GM12878 (cell line): ENCODE measurements around the gene SEPTIN5. TPM values are rescaled to one million over a fixed set of nuclear protein-coding genes. Genes with fewer than 3 reads are reported as not detected.

Source experiments
- ATAC-seq: fragments of 200-7000 bp; cut with Tn5 transposase; 3 replicates; pipeline ENCODE4 v1.9.1; 2020; ENCODE audit warnings: mild to moderate bottlenecking, moderate library complexity
- BruUV-seq: library from RNA; stranded (reverse); fragments of 400-500 nt; replicated peaks from 2 replicates; lab custom pipeline; 2021; lab: Mats Ljungman, UMichigan
- CTCF ChIA-PET: fragments of 300-600 bp; sonication (Branson Sonifier 250); formaldehyde crosslinking; extraction: SDS; loops from one replicate; lab custom pipeline; 2021; ENCODE audit warnings: inconsistent platforms; lab: Yijun Ruan, JAX
- POLR2A ChIA-PET: fragments of 350-600 bp; formaldehyde crosslinking; extraction: SDS; loops from one replicate; lab custom pipeline; 2021; ENCODE audit warnings: inconsistent platforms; lab: Charles Lee
- RAD21 ChIA-PET: fragments of 300-600 bp; sonication (Branson Sonifier 250); formaldehyde crosslinking; loops from one replicate; lab custom pipeline; 2023; ENCODE audit warnings: antibody characterized with exemption; ENCODE audit not compliant: unreplicated experiment; lab: Charles Lee
- SMC1A ChIA-PET: fragments of 300-600 bp; sonication (Branson Sonifier 250); formaldehyde crosslinking; loops from one replicate; lab custom pipeline; 2023; ENCODE audit not compliant: unreplicated experiment, uncharacterized antibody; lab: Charles Lee
- DNase-seq: peaks from one replicate; pipeline ENCODE4 v3.0.0-alpha.2; 2011; ENCODE audit warnings: low read depth, low spot score
- FAIRE-seq: peaks from 3 replicates; lab custom pipeline; 2011; peaks lifted over from hg19 to GRCh38; lab: Jason Lieb, UNC
- H2AFZ ChIP-seq: 2 replicates; pipeline ENCODE4 v1.6.0; 2011; ENCODE audit warnings: low read depth, low read length, control low read depth; ENCODE audit not compliant: control insufficient read depth
- H3K27ac ChIP-seq: 2 replicates; pipeline ENCODE4 v1.5.1; 2011; ENCODE audit warnings: control low read depth; ENCODE audit not compliant: control insufficient read depth, insufficient read depth
- H3K27me3 ChIP-seq, 2 experiments: replicated peaks in 1 of 2; 2 replicates each; pipeline versions ENCODE4 v1.6.0 to v1.6.1; 2011; ENCODE audit warnings: low read length in 1 of 2; ENCODE audit not compliant: control insufficient read depth in 2 of 2, insufficient read depth in 2 of 2
- H3K36me3 ChIP-seq, 2 experiments: 2 replicates each; pipeline ENCODE4 v1.5.1; 2011; ENCODE audit warnings: low read length in 1 of 2; ENCODE audit not compliant: control insufficient read depth in 2 of 2, insufficient read depth in 2 of 2
- H3K4me1 ChIP-seq: 2 replicates; pipeline ENCODE4 v1.6.1; 2011; ENCODE audit warnings: mild to moderate bottlenecking, low read length, moderate library complexity, mixed read lengths; ENCODE audit not compliant: control insufficient read depth, insufficient read depth
- H3K4me2 ChIP-seq: 2 replicates; pipeline ENCODE4 v1.6.0; 2011; ENCODE audit warnings: control low read depth; ENCODE audit not compliant: control insufficient read depth, insufficient read depth
- H3K4me3 ChIP-seq: fragments of 200-600 bp; sonication (generic); 2 replicates; pipeline ENCODE4 v1.5.1; 2016
- H3K79me2 ChIP-seq: 2 replicates; pipeline ENCODE4 v1.6.0; 2011; ENCODE audit warnings: low read length; ENCODE audit not compliant: control insufficient read depth, insufficient read depth
- H3K9ac ChIP-seq: 2 replicates; pipeline ENCODE4 v1.8.0; 2011; ENCODE audit warnings: low read length, control low read depth, mixed read lengths; ENCODE audit not compliant: control insufficient read depth, insufficient read depth
- H3K9me3 ChIP-seq: replicated peaks from 3 replicates; pipeline ENCODE4 v1.5.1; 2011; ENCODE audit warnings: mild to moderate bottlenecking, low read length; ENCODE audit not compliant: control insufficient read depth, insufficient read depth
- H4K20me1 ChIP-seq: 2 replicates; pipeline ENCODE4 v1.6.0; 2011; ENCODE audit not compliant: control insufficient read depth, insufficient read depth
- ATF7 ChIP-seq: fragments of 450-650 bp; IDR thresholded peaks from 2 replicates; pipeline ENCODE4 v1.6.1; 2016; ENCODE audit warnings: low read depth, mild to moderate bottlenecking
- CBX3 ChIP-seq: fragments of 200-600 bp; sonication (generic); IDR thresholded peaks from 2 replicates; pipeline ENCODE4 v1.6.1; 2016; ENCODE audit warnings: low read depth, borderline replicate concordance
- E2F8 ChIP-seq: fragments of 450-650 bp; IDR thresholded peaks from 2 replicates; pipeline ENCODE4 v1.6.1; 2018; ENCODE audit warnings: mild to moderate bottlenecking, low read depth, moderate library complexity; ENCODE audit not compliant: partially characterized antibody
- GATAD2B ChIP-seq: fragments of 450-650 bp; conservative IDR thresholded peaks from 2 replicates; pipeline ENCODE4 v1.6.1; 2017; ENCODE audit warnings: low read depth, mild to moderate bottlenecking, moderate library complexity
- MEF2A ChIP-seq: IDR thresholded peaks from 2 replicates; pipeline ENCODE4 v1.6.1; 2011; ENCODE audit warnings: low read depth, mild to moderate bottlenecking, low read length, moderate library complexity; ENCODE audit not compliant: insufficient read depth
- MXI1 ChIP-seq: fragments of 150-350 bp; IDR thresholded peaks from 2 replicates; pipeline ENCODE4 v1.6.1; 2011; ENCODE audit warnings: low read depth, mild to moderate bottlenecking, inconsistent platforms, low read length, improper control_type of control experiment
- NRF1 ChIP-seq: conservative IDR thresholded peaks from 2 replicates; pipeline ENCODE4 v1.6.1; 2011; ENCODE audit warnings: mild to moderate bottlenecking, low read depth, low read length, improper control_type of control experiment
- RELA ChIP-seq: fragments of 450-650 bp; IDR thresholded peaks from 2 replicates; pipeline ENCODE4 v1.8.0; 2014; ENCODE audit warnings: borderline replicate concordance; ENCODE audit not compliant: partially characterized antibody
- TAF1 ChIP-seq: IDR thresholded peaks from 2 replicates; pipeline ENCODE4 v1.6.1; 2011; ENCODE audit warnings: mild to moderate bottlenecking, low read depth, low read length, borderline replicate concordance
- WGBS: methylation state at CpG from one replicate; pipeline ENCODE4 v1.1.6; 2016; ENCODE audit warnings: low lambda C conversion rate; ENCODE audit not compliant: insufficient replicate concordance, insufficient coverage; ENCODE audit errors: missing lambda C conversion rate; 5-methylcytosine and 5-hydroxymethylcytosine counted together
- in situ Hi-C: fragments of 300-500 bp; cut with MboI; formaldehyde crosslinking; loops from 9 replicates; pipeline ENCODE4 v1.14.3; 2018; ENCODE audit warnings: mixed read lengths
- intact Hi-C: fragments of 100-400 bp; cut with micrococcal nuclease; formaldehyde crosslinking; loops from one replicate; pipeline ENCODE4 v1.14.2; 2022; ENCODE audit not compliant: unreplicated experiment
- polyA plus RNA-seq, 11 experiments: library from polyadenylated mRNA; depleted of rRNA in 4 of 11; unstranded in 6 of 11; stranded (reverse) in 5 of 11; fragments of >200 nt; fragmentation: Nextera tagmentation in 4 of 11; fragmentation: Illumina TruSeq in 1 of 11; extraction: Ambion mirVana in 4 of 11; extraction: Trizol in 1 of 11; gene quantifications; 1 replicate in 1 of 11; 2 replicates in 10 of 11; pipeline versions ENCODE4 v1.2.1 to v1.2.3, GENCODE V29; 2011 to 2016; ENCODE audit warnings: inconsistent platforms in 2 of 11, missing spikeins in 2 of 11, low read depth in 1 of 11
- total RNA-seq, 4 experiments: library from RNA; depleted of rRNA in 3 of 4; stranded (reverse); fragments of >200 nt in 3 of 4; fragmentation: Illumina TruSeq in 1 of 4; extraction: Trizol in 1 of 4; gene quantifications; 2 replicates each; pipeline versions ENCODE4 v1.2.1 to v1.2.3, GENCODE V29; 2013 to 2021
- TF ChIP-seq, protein P1 (sequence below): IDR thresholded peaks from 2 replicates; pipeline ENCODE4 v1.6.1; 2011; ENCODE audit warnings: low read depth, mild to moderate bottlenecking, low read length, moderate library complexity, borderline replicate concordance; ENCODE audit errors: extremely low read depth
- TF ChIP-seq, protein P2 (sequence below): fragments of 450-650 bp; IDR thresholded peaks from 2 replicates; pipeline ENCODE4 v1.6.1; 2017; ENCODE audit warnings: mild to moderate bottlenecking
- TF ChIP-seq, protein P3 (sequence below): fragments of 450-650 bp; conservative IDR thresholded peaks from 2 replicates; pipeline ENCODE4 v1.6.1; 2017; ENCODE audit warnings: mild to moderate bottlenecking, moderate library complexity
- TF ChIP-seq, protein P4 (sequence below): fragments of 150-350 bp; IDR thresholded peaks from 2 replicates; pipeline ENCODE4 v1.6.1; 2016; ENCODE audit warnings: low read depth, low read length

SEPTIN5 gene
- total and polyA plus RNA-seq, 10 of the 15 experiments (the other 5 are each of a cell fraction or from before 2014, with no cell fraction given), result 0.13 to 1.1 (median 0.34) TPM; not detected in 5

DNA sequence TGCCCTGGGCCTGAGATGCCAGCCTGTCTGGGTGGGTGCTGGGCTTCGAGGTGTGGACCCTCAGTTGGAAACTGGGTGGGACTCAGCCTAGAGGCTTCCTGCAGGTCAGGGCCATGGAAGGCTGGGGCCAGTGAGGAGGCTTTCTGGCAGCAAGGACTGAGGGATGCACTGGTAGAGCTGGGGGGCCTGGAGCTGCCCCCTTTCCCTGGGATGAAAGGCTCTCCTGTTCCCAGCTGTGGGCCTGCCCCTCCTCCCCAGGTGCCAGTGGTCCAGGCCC, 2.5 kb downstream of the SEPTIN5 start (continued):
- TF ChIP-seq, protein P1, sequence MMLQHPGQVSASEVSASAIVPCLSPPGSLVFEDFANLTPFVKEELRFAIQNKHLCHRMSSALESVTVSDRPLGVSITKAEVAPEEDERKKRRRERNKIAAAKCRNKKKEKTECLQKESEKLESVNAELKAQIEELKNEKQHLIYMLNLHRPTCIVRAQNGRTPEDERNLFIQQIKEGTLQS, result no peak
- TF ChIP-seq MEF2A (no peak), TAF1 (no peak), CBX3 (no peak), NRF1 (no peak), MXI1 (no peak)
- TF ChIP-seq, protein P2, sequence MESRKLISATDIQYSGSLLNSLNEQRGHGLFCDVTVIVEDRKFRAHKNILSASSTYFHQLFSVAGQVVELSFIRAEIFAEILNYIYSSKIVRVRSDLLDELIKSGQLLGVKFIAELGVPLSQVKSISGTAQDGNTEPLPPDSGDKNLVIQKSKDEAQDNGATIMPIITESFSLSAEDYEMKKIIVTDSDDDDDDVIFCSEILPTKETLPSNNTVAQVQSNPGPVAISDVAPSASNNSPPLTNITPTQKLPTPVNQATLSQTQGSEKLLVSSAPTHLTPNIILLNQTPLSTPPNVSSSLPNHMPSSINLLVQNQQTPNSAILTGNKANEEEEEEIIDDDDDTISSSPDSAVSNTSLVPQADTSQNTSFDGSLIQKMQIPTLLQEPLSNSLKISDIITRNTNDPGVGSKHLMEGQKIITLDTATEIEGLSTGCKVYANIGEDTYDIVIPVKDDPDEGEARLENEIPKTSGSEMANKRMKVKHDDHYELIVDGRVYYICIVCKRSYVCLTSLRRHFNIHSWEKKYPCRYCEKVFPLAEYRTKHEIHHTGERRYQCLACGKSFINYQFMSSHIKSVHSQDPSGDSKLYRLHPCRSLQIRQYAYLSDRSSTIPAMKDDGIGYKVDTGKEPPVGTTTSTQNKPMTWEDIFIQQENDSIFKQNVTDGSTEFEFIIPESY, result no peak

DNA sequence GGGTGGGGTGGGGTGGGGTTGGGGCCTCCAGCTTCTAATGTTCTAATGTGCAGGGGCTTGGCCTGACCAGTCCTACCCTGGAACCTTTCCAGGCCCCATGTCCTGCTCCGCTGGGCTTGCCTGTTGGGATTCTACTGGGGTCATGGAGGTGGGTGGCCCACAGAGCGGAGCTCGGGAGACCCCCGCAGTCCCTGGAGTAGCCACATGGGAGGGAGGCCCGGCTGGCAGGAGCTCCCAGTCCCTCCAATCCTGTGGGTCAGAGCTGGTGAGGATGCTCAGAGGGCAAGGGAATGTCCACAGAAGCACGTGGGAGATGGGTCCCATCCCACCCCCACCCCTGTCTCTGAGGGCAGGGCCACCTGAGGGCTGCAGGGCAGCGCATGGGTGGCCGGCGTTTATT, 2.9 kb downstream of the SEPTIN5 start:
- ChIA-PET CTCF (no interaction called here), SMC1A (no interaction called here), POLR2A (no interaction called here), RAD21 (no interaction called here)
- WGBS, result 64% methylated on average over 9 of the region's 9 CpGs
- Histone ChIP-seq H3K9ac (no peak overlapping the region), H3K4me2 (no peak overlapping the region), H3K27me3 (peaks cover 2 to 4% of the 10 kb centered on the region in 2 experiments; a peak in 3 of 4 replicates), H3K4me1 (peaks cover 9% of the 10 kb centered on the region), H3K27ac (no peak overlapping the region), H3K4me3 (no peak overlapping the region), H3K36me3 (no peaks in the 10 kb centered on the region), H3K79me2 (no peaks in the 10 kb centered on the region), H3K9me3 (no peaks in the 10 kb centered on the region), H4K20me1 (no peaks in the 10 kb centered on the region), H2AFZ (no peak overlapping the region)
- no peak for ATAC-seq
- no peak for DNase-seq
- BruUV-seq, result no TSS peak
- intact Hi-C loops, result no loop called here
- in situ Hi-C loops, result no loop called here
- no peak for FAIRE-seq
- TF ChIP-seq E2F8, result no peak
- no peak for TF ChIP-seq RELA
- TF ChIP-seq MEF2A, result no peak
- TF ChIP-seq, protein P3, sequence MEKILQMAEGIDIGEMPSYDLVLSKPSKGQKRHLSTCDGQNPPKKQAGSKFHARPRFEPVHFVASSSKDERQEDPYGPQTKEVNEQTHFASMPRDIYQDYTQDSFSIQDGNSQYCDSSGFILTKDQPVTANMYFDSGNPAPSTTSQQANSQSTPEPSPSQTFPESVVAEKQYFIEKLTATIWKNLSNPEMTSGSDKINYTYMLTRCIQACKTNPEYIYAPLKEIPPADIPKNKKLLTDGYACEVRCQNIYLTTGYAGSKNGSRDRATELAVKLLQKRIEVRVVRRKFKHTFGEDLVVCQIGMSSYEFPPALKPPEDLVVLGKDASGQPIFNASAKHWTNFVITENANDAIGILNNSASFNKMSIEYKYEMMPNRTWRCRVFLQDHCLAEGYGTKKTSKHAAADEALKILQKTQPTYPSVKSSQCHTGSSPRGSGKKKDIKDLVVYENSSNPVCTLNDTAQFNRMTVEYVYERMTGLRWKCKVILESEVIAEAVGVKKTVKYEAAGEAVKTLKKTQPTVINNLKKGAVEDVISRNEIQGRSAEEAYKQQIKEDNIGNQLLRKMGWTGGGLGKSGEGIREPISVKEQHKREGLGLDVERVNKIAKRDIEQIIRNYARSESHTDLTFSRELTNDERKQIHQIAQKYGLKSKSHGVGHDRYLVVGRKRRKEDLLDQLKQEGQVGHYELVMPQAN, result no peak
- no peak for TF ChIP-seq ATF7
- no peak for TF ChIP-seq GATAD2B
- TF ChIP-seq, protein P4, sequence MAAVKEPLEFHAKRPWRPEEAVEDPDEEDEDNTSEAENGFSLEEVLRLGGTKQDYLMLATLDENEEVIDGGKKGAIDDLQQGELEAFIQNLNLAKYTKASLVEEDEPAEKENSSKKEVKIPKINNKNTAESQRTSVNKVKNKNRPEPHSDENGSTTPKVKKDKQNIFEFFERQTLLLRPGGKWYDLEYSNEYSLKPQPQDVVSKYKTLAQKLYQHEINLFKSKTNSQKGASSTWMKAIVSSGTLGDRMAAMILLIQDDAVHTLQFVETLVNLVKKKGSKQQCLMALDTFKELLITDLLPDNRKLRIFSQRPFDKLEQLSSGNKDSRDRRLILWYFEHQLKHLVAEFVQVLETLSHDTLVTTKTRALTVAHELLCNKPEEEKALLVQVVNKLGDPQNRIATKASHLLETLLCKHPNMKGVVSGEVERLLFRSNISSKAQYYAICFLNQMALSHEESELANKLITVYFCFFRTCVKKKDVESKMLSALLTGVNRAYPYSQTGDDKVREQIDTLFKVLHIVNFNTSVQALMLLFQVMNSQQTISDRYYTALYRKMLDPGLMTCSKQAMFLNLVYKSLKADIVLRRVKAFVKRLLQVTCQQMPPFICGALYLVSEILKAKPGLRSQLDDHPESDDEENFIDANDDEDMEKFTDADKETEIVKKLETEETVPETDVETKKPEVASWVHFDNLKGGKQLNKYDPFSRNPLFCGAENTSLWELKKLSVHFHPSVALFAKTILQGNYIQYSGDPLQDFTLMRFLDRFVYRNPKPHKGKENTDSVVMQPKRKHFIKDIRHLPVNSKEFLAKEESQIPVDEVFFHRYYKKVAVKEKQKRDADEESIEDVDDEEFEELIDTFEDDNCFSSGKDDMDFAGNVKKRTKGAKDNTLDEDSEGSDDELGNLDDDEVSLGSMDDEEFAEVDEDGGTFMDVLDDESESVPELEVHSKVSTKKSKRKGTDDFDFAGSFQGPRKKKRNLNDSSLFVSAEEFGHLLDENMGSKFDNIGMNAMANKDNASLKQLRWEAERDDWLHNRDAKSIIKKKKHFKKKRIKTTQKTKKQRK, result no peak
